ENCODE results near the gene HES5.
"Not testable (repeated sequence)": the region's sequence is repeated elsewhere in the genome, so short reads cannot be mapped to it uniquely, and the experiment has no call there.

HES5 gene

GRCh38 chr1:2560299-2561073 is 30.4 kb upstream of the HES5 start:
- DNase-seq, result no peak

DNA sequence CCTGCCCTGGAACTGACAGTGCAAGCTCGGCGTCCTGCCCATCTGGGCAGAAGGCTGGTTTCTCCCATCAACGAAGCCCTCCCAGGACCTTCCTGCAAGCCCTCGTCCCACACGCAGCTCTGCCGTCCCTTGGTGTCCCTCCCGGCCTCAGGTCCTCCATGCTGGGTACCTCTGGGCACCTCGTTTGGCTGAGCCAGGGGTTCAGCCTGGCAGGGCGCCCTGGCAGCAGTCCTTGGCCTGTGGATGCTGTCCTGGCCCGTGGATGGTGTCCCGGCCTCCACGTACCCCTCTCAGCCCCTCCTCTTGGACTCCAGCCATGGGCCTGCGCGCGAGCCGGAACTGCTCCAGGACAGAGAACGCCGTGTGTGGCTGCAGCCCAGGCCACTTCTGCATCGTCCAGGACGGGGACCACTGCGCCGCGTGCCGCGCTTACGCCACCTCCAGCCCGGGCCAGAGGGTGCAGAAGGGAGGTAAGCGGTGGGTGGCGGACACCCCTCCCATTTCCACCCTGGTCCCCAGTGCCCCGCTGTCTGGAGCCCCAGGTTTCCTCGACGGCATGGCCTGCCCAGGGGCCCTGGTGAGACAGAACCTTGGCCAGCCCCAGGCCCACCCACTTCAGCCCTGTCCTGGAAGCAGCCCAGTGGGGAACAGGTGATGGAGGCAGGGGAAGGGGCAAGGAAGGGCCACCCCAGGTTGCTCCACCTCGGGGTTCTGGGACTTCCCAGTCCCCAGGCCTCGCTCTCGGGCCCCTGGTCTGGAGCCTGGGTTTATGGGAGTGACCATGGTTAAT is 29.6 kb upstream of the HES5 start:
- DNase-seq, result no peak

GRCh38 chr1:2558861-2559260 is 28.8 kb upstream of the HES5 start:
- DNase-seq, result no peak

DNA sequence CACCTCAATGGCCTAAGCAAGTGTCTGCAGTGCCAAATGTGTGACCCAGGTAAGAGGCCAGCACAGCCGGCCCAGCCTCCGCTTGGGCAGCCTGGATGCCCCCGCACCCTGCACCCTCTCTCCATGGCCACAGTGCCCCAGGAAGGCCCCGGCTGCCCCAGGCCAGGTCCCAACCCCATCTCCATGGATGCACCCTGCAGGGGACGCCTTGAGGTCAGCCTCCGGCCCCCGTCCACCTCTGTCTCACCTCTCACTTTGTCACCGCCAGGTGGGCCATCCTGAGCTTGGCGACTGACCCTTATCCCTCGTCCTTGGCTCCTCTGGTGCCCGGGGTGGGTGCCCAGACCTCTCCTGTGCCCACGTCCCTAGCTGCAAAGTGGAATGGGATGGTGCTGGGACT is 28.4 kb upstream of the HES5 start:
- DNase-seq, result no peak

DNA sequence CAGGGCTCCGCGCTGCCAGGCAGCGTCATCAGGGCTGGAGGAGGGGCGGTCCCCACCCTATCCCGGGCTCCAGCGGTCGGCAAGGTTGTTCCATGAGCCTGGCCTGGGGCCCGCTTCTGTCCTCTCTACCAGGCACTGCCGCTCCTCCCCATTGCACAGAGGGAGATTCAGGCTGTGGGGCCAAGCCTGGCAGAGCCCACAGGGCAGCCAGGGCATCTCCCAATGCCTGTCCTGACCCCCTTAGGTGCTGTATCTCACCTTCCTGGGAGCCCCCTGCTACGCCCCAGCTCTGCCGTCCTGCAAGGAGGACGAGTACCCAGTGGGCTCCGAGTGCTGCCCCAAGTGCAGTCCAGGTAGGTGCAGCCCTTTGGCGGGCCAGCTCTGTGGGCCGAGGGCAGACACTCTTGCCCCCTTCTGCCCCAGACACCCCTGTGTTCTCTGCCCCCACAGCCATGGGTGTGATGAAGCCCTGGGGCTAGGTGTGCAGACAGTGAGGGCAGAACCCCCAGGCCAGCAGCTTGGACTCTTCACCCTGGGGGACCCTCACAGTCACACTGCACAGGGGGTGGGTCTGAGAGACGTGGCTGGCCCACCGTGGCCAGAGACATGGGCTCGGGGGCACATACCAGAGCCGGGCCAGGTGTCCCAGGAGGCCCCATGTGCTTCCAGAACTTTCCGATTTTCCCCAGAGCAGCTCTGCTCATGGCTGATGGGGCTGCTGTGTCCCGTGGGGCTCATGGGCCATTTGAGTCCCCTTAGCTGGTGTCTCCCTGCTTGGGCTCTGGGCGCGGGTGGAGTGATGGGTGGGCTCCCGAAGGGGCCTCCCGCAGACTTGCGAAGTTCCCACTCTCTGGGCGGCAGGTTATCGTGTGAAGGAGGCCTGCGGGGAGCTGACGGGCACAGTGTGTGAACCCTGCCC is 27.7 kb upstream of the HES5 start:
- DNase-seq, result no peak

DNA sequence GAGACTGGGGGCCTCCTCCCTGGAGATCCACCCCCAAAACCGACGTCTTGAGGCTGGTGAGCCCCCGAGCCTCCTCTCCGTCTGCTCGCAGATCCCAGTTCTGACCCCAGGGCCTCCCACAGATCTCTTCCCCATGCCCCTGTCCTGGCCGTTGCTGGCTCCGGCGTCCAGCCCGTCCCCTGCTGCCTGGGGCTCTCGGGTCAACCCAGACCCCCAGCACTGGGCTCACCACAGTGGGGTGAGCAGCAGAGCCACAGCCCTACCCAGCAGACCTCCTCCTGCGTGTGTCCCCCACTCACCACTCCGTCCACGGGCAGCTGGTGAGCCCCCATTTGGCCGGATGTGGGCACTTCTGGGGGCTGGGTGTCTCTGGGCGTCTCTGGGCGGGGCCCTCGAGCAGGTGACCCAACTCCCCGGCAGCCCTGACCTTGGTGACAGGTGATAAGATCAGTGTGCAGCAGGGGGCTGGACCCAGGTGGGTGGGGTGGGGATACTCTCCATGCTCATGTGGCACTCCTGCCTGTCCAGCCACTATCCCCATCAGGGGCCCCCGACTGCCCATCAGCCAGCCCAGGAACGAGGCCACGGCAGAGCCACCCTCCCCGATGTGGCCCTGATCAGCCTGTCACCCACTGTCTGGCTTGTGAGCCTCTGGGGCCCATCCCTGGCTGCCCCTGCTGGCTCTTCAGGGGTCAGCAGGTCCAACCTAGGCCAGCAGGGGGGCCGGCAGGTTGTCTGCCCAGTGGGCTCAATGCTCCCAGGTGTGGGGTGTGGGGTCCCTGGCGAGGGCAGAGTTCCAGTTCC is 26.8 kb upstream of the HES5 start:
- DNase-seq, result no peak

GRCh38 chr1:2556277-2556677 is 26.2 kb upstream of the HES5 start, which contains the start of gene TNFRSF14:
Gene TNFRSF14, plus strand, starts transcription at chr1:2556371. Its CDS starts 294 bp downstream, at chr1:2556665.
- DNase-seq, result peak; percentile 22

- no peak for DNase-seq
Observed at GRCh38 chr1:2555634-2556276, 25.7 kb upstream of the HES5 start.

GRCh38 chr1:2554621-2555387 is 24.7 kb upstream of the HES5 start:
- no peak for DNase-seq

DNA sequence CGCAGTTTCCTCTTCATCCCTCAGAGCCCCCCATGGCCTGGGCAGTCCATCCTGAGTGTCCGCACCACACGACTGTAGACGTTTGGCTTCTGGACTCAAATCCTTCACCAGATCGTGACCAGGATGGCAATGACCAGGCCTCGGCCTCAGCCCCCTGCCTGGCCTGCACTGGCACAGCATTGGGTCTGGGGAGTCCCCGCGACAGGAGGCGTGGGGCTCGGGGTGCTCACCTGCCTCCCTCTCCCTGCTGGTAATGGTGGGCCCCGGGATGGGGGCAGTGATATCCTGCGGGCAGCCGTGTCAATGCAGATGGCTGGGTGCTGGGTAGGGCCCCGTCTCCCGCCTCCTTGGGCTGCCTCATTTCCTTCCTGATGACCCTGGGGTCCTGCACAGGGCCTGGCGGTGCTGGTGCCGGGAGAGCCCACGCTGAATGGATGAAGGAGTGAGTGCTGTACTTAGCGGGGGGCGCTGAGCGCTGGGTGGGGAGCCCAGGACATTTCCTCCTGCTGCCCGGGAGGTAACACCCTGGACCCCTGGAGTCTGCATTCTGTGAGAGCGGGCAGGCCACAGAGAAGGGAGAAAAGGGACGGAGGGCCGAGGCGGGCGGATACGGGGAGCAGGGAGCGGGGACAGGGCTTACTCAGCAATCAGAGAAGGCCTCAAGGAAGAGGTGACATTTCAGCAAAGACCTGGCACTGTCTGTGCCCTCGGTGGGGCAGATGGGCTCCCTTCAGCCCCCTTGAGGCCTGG is 24.0 kb upstream of the HES5 start:
- DNase-seq, result no peak

- not testable (repeated sequence) for DNase-seq
Observed at GRCh38 chr1:2553076-2553475, 23.0 kb upstream of the HES5 start.

- no peak for DNase-seq
Observed at GRCh38 chr1:2552189-2552588, 22.1 kb upstream of the HES5 start.

GRCh38 chr1:2551544-2551943 is 21.5 kb upstream of the HES5 start:
- DNase-seq, result not testable (repeated sequence)

DNA sequence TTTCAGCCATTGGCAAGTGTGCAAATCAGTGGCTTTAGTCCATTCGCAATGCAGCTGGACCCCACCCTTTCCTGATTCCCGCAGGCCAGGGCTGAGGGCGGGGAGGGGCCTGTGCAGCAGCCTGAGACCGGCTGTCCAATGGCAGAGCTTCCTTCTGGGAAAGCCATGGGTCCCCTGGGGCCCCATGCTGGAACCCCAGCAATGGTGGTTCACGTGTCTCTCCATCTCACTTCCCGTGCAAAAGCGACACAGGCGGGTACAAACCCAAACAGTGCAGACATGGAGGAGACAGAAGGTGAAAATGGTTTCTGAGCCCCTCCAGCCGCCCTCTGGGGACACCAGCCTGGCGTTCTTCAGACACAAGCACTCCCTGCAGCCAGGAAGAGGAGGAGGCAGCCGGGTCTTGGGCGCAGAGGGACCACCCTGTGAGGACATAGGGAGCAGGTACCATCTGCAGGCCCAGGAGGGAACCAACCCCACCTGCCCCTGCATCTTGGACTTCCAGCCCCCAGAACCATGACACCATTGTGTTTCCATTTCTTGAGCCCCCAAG is 20.3 kb upstream of the HES5 start:
- not testable (repeated sequence) for DNase-seq

DNA sequence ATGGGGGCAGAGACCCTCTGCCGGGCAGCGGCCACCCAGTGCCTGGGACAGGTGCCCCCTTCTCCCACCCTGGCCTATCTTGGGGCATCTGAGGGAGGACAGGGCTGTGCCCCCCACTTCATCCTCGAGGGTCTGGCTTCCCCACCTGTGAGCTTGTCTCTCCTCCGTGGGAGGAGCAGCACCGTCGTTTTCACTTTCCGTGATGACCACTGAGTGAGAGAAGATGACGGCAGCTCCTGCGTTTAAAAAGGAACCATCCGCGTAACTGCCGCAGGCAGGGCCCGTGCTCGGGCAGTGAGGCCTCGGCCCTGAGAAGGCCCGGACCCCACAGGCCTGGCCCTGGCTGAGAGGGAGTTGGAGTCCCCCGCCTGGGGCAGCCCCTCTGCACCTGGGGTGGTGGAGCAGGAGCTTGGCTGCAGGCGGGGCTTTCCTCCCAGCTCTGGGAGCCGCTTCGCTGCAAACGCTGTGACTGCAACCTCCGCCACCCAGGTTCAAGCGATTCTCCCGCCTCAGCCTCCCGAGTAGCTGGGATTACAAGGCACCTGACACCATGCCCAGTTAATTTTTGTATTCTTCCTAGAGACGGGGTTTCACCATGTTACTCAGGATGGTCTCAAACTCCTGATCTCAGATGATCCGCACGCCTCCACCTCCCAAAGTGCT is 19.4 kb upstream of the HES5 start:
- not testable (repeated sequence) for DNase-seq

GRCh38 chr1:2548068-2548589 is 18.1 kb upstream of the HES5 start:
- peak; percentile 41 for DNase-seq

GRCh38 chr1:2547210-2548067 is 17.4 kb upstream of the HES5 start:
- no peak for DNase-seq
